Measurements from ENCODE around the gene EXOC3L4. TPM values are rescaled to one million over a fixed set of nuclear protein-coding genes. Genes with fewer than 3 reads are reported as not detected.

EXOC3L4 gene
- total and polyA plus RNA-seq, 2 of the 8 experiments (the other 6 are each of a cell fraction or from before 2014, with no cell fraction given): 0.45 to 0.57 TPM

GRCh38 chr14:103144085-103144484 lies 49.6 kb downstream of the EXOC3L4 start (continued):
- TF ChIP-seq CHD7 (IDR thresholded peaks at IDR 0.05; ENCODE audit: insufficient replicate concordance, low read length): no peak
- no peak for TF ChIP-seq ZNF274 (IDR thresholded peaks at IDR 0.05; ENCODE audit: borderline replicate concordance, extremely low read depth, low read length)
- no peak for TF ChIP-seq EZH2 (IDR thresholded peaks at IDR 0.05; ENCODE audit: low read depth, low read length, severe bottlenecking)
- TF ChIP-seq BRCA1 (IDR thresholded peaks at IDR 0.05; ENCODE audit: low read depth, low read length): no peak
- TF ChIP-seq SIRT6 (IDR thresholded peaks at IDR 0.05; ENCODE audit: low read length): no peak
- TF ChIP-seq RXRA (IDR thresholded peaks at IDR 0.05; ENCODE audit: insufficient read depth, low read depth, low read length): no peak
- no peak for TF ChIP-seq MAFK (IDR thresholded peaks at IDR 0.05; ENCODE audit: low read depth, low read length)
- no peak for TF ChIP-seq SP2 (IDR thresholded peaks at IDR 0.05; ENCODE audit: low read length)
- TF ChIP-seq KDM1A (IDR thresholded peaks at IDR 0.05; ENCODE audit: borderline replicate concordance, low read length): no peak
- TF ChIP-seq GTF2F1 (IDR thresholded peaks at IDR 0.05; ENCODE audit: borderline replicate concordance, low read depth, low read length): no peak
- TF ChIP-seq TAF1 (IDR thresholded peaks at IDR 0.05; ENCODE audit: low read depth, low read length): no peak
- TF ChIP-seq EGR1 (IDR thresholded peaks at IDR 0.05; ENCODE audit: borderline replicate concordance, low read depth, low read length): no peak
- TF ChIP-seq RFX5 (IDR thresholded peaks at IDR 0.05; ENCODE audit: borderline replicate concordance, low read depth, low read length): no peak

All from H1 (cell line).